Nephron (organoid): ENCODE measurements around the gene SHISAL1.

Experiments used
- H3K27ac Mint-ChIP-seq, 3 experiments: 2 replicates each; pipeline ENCODE4 v1.8.0; 2020; ENCODE audit warnings: mixed read lengths in 3 of 3, mild to moderate bottlenecking in 2 of 3, moderate library complexity in 1 of 3
- H3K27me3 Mint-ChIP-seq: 2 replicates; pipeline ENCODE4 v1.8.0; 2021; ENCODE audit warnings: low read depth, mild to moderate bottlenecking, moderate library complexity, mixed read lengths
- H3K36me3 Mint-ChIP-seq: 2 replicates; pipeline ENCODE4 v1.8.0; 2020; ENCODE audit warnings: low read depth, mixed read lengths
- H3K4me1 Mint-ChIP-seq: 2 replicates; pipeline ENCODE4 v1.8.0; 2020; ENCODE audit warnings: mixed read lengths
- H3K4me3 Mint-ChIP-seq, 3 experiments: 2 replicates each; pipeline ENCODE4 v1.8.0; 2020; ENCODE audit warnings: mild to moderate bottlenecking in 3 of 3, mixed read lengths in 3 of 3, moderate library complexity in 2 of 3
- H3K9me3 Mint-ChIP-seq: 2 replicates; pipeline ENCODE4 v1.8.0; 2020; ENCODE audit warnings: mixed read lengths
- TF ChIP-seq, protein P1 (sequence below), 3 experiments: fragments of 200-600 bp; sonication (generic); IDR thresholded peaks; one replicate each; pipeline ENCODE4 v1.5.0; 2021; ENCODE audit warnings: antibody characterized with exemption in 3 of 3; ENCODE audit not compliant: unreplicated experiment in 3 of 3

Gene SHISAL1

GRCh38 chr22:44200451-44200850 lies 112.3 kb downstream of the SHISAL1 start:
- Mint-ChIP-seq H3K9me3 (no peaks in the 10 kb centered on the region), H3K27ac (no peak overlapping the region), H3K27me3 (peaks cover 40% of the 10 kb centered on the region), H3K4me3 (no peak overlapping the region), H3K36me3 (no peaks in the 10 kb centered on the region), H3K4me1 (peaks cover 12% of the 10 kb centered on the region)
- TF ChIP-seq, protein P1, sequence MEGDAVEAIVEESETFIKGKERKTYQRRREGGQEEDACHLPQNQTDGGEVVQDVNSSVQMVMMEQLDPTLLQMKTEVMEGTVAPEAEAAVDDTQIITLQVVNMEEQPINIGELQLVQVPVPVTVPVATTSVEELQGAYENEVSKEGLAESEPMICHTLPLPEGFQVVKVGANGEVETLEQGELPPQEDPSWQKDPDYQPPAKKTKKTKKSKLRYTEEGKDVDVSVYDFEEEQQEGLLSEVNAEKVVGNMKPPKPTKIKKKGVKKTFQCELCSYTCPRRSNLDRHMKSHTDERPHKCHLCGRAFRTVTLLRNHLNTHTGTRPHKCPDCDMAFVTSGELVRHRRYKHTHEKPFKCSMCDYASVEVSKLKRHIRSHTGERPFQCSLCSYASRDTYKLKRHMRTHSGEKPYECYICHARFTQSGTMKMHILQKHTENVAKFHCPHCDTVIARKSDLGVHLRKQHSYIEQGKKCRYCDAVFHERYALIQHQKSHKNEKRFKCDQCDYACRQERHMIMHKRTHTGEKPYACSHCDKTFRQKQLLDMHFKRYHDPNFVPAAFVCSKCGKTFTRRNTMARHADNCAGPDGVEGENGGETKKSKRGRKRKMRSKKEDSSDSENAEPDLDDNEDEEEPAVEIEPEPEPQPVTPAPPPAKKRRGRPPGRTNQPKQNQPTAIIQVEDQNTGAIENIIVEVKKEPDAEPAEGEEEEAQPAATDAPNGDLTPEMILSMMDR (IDR thresholded peaks at IDR 0.05; ENCODE audit: unreplicated experiment in 3 of 3): no peak

GRCh38 chr22:44199866-44200265 lies 112.9 kb downstream of the SHISAL1 start:
- Mint-ChIP-seq H3K4me1 (peaks cover 12% of the 10 kb centered on the region), H3K27me3 (peaks cover 43% of the 10 kb centered on the region), H3K4me3 (no peak overlapping the region), H3K27ac (no peak overlapping the region), H3K36me3 (no peaks in the 10 kb centered on the region), H3K9me3 (no peaks in the 10 kb centered on the region)
- TF ChIP-seq, protein P1 (IDR thresholded peaks at IDR 0.05; ENCODE audit: unreplicated experiment in 3 of 3): no peak

- Mint-ChIP-seq H3K9me3 (no peaks in the 10 kb centered on the region), H3K4me3 (no peak overlapping the region), H3K27me3 (peaks cover 48% of the 10 kb centered on the region), H3K36me3 (no peaks in the 10 kb centered on the region), H3K4me1 (peaks cover 12% of the 10 kb centered on the region), H3K27ac (no peak overlapping the region)
- TF ChIP-seq, protein P1 (IDR thresholded peaks at IDR 0.05; ENCODE audit: unreplicated experiment in 3 of 3): no peak
Observed at GRCh38 chr22:44199164-44199563, 113.6 kb downstream of the SHISAL1 start.

GRCh38 chr22:44197271-44197670 lies 115.5 kb downstream of the SHISAL1 start:
- H3K4me1 Mint-ChIP-seq: peaks cover 6% of the 10 kb centered on the region
- H3K9me3 Mint-ChIP-seq: no peaks in the 10 kb centered on the region
- TF ChIP-seq, protein P1 (IDR thresholded peaks at IDR 0.05; ENCODE audit: unreplicated experiment in 3 of 3): no peak
- no peak overlapping the region for H3K4me3 Mint-ChIP-seq
- H3K27me3 Mint-ChIP-seq: peaks cover 44% of the 10 kb centered on the region
- H3K27ac Mint-ChIP-seq: no peak overlapping the region
- no peaks in the 10 kb centered on the region for H3K36me3 Mint-ChIP-seq

DNA sequence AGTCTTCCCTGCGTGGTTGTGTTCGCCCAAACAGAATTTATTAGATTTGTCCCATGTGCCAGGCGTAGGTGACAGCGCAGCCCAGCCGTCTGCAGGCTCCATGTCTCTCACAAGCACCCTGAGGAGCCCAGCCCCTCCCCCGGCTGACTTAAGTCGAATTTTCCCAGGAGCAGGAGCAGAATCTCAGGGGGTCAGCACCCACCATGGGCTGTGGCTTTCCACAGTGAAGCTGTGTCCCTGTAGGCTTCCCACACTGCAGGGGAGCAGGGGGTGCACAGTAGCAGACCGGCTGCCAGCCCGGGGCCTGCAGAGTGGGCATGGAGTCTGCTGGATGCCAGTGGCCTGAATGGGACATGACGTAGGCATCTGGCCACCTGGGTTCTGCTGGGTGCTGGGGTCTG lies 116.0 kb downstream of the SHISAL1 start:
- H3K9me3 Mint-ChIP-seq: no peaks in the 10 kb centered on the region

GRCh38 chr22:44196241-44196640 lies 116.5 kb downstream of the SHISAL1 start:
- no peaks in the 10 kb centered on the region for H3K9me3 Mint-ChIP-seq
- TF ChIP-seq, protein P1 (IDR thresholded peaks at IDR 0.05; ENCODE audit: unreplicated experiment in 3 of 3): no peak
- H3K4me3 Mint-ChIP-seq: no peak overlapping the region
- H3K27ac Mint-ChIP-seq: no peak overlapping the region
- no peaks in the 10 kb centered on the region for H3K36me3 Mint-ChIP-seq
- H3K4me1 Mint-ChIP-seq: no peaks in the 10 kb centered on the region
- H3K27me3 Mint-ChIP-seq: peaks cover 40% of the 10 kb centered on the region

More for the DNA sequence above, 116.0 kb downstream of the SHISAL1 start:
- H3K27me3 Mint-ChIP-seq: peaks cover 40% of the 10 kb centered on the region
- no peaks in the 10 kb centered on the region for H3K36me3 Mint-ChIP-seq
- TF ChIP-seq, protein P1 (IDR thresholded peaks at IDR 0.05; ENCODE audit: unreplicated experiment in 3 of 3): no peak
- H3K4me1 Mint-ChIP-seq: peaks cover under 1% of the 10 kb centered on the region
- no peak overlapping the region for H3K27ac Mint-ChIP-seq
- no peak overlapping the region for H3K4me3 Mint-ChIP-seq
